ENCODE data around the gene TBCD.

Gene TBCD

DNA sequence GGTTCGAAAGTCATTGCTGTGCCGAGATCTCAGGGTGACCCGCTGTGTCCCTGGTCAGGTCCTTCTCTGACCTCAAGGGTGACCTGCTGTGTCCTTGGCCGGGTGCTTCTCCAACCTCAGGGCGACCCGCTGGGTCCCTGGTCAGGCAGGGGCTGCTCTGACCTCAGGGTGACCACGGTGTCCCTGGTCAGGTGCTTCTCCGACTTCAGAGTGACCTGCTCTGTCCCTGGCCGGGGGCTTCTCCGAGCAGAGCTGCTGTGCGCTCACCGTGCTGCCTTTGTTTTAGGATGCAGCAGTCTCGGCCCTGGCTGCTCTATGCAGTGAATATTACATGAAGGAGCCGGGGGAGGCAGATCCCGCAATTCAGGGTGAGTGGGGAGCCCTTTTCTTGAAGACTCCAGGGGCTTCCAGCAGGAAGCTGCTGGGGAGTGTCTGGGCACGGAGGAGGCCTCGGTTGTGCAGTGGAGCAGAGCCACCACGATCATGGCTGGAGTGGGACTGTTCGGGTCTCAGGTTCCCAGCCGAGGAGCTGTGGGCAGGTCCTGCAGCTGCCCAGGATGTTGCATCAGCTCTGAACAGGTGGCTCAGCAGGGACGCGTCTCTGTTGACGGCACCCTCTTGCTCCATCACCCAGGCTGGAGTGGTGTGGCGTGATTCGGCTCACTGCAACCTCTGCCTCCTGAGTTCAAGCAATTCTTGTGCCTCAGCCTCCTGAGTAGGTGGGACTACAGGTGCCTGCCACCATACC lies 171.7 kb downstream of the TBCD start:
- no peak for DNase-seq (ENCODE audit: low read depth, low spot score)

DNA sequence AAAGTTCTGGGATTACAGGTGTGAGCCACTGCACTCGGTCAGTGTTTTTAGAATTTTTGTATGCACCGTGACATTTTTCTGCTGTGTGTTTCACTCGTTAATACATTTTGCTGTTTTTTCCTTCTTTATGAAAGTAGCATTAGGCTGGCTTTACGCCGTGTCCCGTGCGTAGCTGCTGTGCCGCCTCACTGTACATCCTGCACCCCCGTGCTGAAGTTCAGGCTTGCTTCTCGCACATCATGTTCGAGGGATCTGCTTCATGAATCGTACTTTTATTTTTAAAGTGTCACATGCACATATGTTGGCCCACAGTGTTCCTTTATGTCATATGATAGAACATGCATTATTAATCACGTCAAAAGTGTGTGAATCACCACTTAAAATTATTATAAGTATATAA lies 172.3 kb downstream of the TBCD start:
- no peak for DNase-seq (ENCODE audit: low read depth, low spot score)

DNA sequence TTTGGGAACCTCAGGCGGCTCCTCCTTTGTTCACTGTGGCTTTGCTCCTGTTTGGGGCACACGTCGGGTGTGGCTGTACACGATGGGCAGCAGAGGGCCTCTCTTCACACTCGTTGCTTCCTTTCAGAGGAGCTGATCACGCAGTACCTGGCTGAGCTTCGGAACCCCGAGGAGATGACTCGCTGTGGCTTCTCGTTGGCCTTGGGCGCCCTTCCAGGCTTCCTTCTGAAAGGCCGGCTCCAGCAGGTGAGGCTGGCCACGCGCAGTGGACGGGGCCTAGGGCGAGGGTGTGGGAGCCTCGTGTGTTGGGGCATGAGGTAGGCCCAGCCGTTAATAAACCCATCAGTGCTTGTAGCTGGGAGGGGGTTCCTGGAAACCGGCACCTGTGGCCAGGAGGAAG lies 172.9 kb downstream of the TBCD start:
- DNase-seq (ENCODE audit: low read depth, low spot score) = no peak

GRCh38 chr17:82925336-82925735 lies 173.5 kb downstream of the TBCD start:
- DNase-seq (ENCODE audit: low read depth, low spot score) = no peak

- DNase-seq (ENCODE audit: low read depth, low spot score) = no peak
Observed at GRCh38 chr17:82926081-82926480, 174.2 kb downstream of the TBCD start.

- DNase-seq (ENCODE audit: low read depth, low spot score) = no peak
Observed at GRCh38 chr17:82926716-82927115, 174.9 kb downstream of the TBCD start.

DNA sequence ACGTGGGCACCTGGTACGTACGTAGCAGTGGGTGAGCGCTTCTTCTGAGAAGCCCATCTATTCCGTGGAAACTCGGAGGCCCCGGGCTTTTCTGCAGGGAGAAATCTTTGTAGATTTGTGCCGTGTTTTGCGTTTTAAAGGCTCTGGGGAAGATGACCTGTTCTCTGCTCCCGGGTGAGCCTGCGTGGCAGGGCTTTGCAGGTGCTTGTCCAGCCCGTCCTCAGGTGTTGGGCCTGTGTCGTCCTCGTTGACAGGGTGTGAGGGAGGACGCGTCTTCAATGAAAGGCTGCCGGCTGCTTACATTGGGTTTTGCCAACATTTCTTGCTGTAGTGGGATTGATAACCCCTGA lies 175.4 kb downstream of the TBCD start:
- DNase-seq (ENCODE audit: low read depth, low spot score) = no peak

GRCh38 chr17:82927661-82928601 lies 176.1 kb downstream of the TBCD start:
- no peak for DNase-seq (ENCODE audit: low read depth, low spot score)

- no peak for DNase-seq (ENCODE audit: low read depth, low spot score)
Observed at GRCh38 chr17:82929011-82929622, 177.3 kb downstream of the TBCD start.

- DNase-seq (ENCODE audit: low read depth, low spot score) = no peak
Observed at GRCh38 chr17:82929676-82930042, 177.8 kb downstream of the TBCD start.

DNA sequence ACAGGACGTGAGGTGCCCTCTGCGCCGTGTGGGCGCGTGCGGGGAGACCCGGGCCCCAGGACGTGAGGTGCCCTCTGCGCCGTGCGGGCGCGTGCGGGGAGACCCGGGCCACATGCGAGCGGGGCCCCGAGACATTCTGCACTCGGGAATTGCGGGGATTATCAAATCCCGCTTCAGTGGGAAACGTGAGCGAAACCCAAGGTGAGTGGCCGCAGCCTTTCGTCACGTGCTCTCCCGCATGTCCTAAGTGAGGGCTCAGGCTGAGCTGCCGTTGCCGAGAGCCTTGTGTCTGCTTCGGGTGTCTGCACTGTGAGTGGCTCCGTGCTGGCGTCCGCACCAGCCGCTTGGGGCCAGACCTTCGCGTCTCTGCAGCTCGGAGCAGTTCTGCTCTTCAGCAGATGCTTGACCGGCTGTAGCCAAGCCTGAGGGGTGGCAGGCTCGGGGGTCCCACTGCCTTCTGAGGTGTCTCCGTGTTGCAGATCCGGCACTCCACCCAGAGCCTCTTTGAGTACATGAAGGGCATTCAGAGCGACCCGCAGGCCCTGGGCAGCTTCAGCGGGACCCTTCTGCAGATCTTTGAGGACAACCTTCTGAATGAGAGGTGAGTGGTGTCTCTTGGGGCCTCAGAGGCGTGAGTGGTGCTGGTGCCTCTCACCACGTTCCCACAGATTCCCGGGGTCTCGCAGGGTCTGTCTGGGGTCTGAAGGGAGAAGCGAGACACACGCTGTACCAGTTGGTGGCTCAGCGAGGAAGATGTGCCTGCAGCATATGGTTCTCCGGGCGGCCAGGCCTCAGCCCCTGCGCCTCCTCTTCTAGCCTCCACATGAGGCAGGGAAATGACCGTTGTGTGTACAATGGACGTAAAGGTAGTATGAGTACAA lies 178.4 kb downstream of the TBCD start:
- DNase-seq (ENCODE audit: low read depth, low spot score) = no peak

GRCh38 chr17:82930924-82931698 lies 179.2 kb downstream of the TBCD start:
- no peak for DNase-seq (ENCODE audit: low read depth, low spot score)

DNA sequence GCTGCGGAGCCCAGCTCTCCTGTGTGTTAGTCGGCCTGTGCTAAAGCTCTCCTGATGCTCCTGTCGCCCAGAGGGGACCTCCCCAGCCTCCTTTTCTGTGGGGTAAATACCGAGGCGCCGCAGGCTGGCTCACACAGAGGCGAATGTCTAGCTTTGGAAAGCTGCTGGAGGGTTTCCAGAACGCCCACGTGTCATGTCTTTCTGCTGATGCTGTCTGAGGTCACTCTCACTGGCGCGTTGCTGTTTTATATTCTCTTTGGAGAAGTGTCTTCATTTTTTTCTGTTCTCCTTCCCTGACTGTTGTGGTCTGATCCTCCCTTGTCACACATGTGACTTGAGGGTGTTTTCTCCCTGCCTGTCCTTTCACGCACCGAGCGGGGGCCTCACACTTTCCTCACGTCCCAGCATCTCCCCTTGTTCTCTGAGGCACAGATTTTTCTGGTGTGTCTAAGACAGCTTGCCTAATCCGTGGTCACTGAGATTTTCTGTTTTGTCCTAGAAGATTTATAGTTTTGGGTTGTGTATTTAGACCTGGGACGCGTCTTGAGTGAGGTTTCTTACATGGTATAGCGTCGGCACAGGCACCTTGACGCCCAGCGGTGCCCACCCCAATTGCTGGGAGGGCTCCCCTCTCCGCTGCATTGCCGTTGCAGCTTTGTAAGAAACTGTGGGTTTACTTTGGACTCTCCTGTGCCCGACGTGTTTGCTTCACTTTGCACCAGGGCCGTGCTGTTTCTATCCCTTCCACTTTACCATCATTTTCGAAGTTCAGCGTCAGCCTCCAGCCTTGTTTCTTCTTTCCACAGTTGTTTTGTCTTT lies 180.0 kb downstream of the TBCD start:
- DNase-seq (ENCODE audit: low read depth, low spot score) = no peak

DNA sequence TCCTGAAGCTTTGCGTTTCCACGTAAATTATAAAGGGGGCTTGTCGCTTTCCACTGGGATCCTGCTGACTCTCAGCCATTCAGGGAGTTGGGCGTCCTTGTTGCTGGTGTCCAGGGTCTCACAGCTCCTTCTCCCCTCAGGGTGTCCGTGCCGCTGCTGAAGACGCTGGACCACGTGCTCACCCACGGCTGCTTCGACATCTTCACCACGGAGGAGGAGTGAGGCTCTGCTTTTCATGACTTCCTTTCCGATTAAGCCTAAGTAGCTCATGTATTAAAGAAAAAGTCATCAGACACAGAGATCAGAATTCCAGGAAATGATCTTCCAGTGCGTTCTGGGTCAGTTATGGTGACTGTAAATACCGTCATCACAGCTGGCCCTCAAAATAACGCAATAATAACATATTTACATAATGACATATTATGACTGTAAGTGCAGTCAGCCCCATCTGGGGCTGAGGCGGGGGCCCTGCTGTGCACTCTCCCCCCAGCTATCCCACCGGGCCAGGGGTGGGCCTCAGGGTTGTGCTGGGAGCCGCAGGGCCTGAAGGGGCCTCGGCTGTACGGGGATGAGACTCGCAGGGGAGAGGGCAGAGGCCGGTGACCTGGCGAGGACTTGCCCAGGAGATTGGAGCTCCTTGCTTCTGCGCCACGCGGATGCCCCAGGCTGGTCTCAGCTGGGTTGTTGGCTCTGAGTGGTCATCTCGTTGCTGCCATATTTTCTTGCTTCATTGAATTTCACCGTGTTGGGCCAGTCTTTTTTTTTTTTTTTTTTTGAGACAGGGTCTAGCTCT lies 180.8 kb downstream of the TBCD start:
- no peak for DNase-seq (ENCODE audit: low read depth, low spot score)

DNA sequence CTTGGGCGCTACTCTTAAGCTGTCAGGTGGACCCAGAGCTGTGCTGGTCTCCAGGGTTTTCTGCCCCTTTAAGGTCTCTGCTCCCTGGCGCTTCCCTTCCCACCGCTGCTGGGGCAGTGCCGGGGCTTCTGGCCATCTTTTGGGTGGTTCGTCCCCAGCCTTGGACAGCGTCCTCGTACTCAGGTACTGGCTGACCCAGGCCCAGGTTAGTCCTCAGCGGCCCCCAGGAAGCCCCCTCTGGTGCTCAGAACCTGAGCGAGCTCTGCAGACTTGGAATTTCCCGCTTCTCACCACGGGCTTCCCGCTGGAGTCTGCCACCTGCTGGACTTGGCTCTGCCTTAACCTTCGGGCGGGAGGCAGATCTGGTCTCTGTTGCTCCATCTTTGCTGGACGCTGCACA lies 182.0 kb downstream of the TBCD start:
- DNase-seq (ENCODE audit: low read depth, low spot score) = no peak

GRCh38 chr17:82935966-82936767 lies 184.3 kb downstream of the TBCD start:
- DNase-seq (ENCODE audit: low read depth, low spot score) = no peak

GRCh38 chr17:82936768-82937171 lies 184.9 kb downstream of the TBCD start:
- DNase-seq (ENCODE audit: low read depth, low spot score) = no peak

Data from iPS DF 19.7 (cell line).